Activated CD8-positive, alpha-beta memory T cell treated with anti-CD3 and anti-CD28 coated beads, Interleukin-2, amount 10 ng/mL, durations not matched to agents 7 days and 5 days (primary cell): ENCODE data around the gene NDUFA8. TPM values are rescaled to one million over a fixed set of nuclear protein-coding genes. Genes with fewer than 3 reads are reported as not detected.
A peak's percentile ranks its signal among the peaks of the same experiment; 100 is the strongest.

ENCODE experiments used
- ATAC-seq: fragments of 150-1000 bp; cut with Tn5 transposase; one replicate; pipeline ENCODE4 v1.10.0; 2021; ENCODE audit warnings: moderate library complexity
- CTCF ChIA-PET: fragments of 350-600 bp; sonication (Branson Sonifier 250); formaldehyde crosslinking; loops from one replicate; lab custom pipeline; 2021; ENCODE audit warnings: antibody characterized with exemption; lab: Charles Lee
- DNase-seq: peaks from one replicate; pipeline ENCODE4 v3.0.0-alpha.2; 2020
- H3K27ac Mint-ChIP-seq: one replicate; pipeline ENCODE4 v1.8.0; 2021; ENCODE audit warnings: mild to moderate bottlenecking, mixed read lengths
- H3K27me3 Mint-ChIP-seq: one replicate; pipeline ENCODE4 v1.8.0; 2021; ENCODE audit warnings: mixed read lengths
- H3K36me3 Mint-ChIP-seq: one replicate; pipeline ENCODE4 v1.8.0; 2021; ENCODE audit warnings: mild to moderate bottlenecking, mixed read lengths
- H3K4me1 Mint-ChIP-seq: one replicate; pipeline ENCODE4 v1.8.0; 2021; ENCODE audit warnings: mixed read lengths
- H3K4me3 Mint-ChIP-seq: one replicate; pipeline ENCODE4 v1.8.0; 2021; ENCODE audit warnings: mild to moderate bottlenecking, moderate library complexity, mixed read lengths
- H3K9me3 Mint-ChIP-seq: one replicate; pipeline ENCODE4 v1.8.0; 2022; ENCODE audit warnings: low read depth, mixed read lengths
- total RNA-seq, 2 experiments: library from RNA; stranded (reverse); gene quantifications; one replicate each; pipeline ENCODE4 v1.2.3, GENCODE V29; 2021

Gene NDUFA8
- total RNA-seq, 2 experiments from 2014 or later, result 36.4 to 49.1 TPM

DNA sequence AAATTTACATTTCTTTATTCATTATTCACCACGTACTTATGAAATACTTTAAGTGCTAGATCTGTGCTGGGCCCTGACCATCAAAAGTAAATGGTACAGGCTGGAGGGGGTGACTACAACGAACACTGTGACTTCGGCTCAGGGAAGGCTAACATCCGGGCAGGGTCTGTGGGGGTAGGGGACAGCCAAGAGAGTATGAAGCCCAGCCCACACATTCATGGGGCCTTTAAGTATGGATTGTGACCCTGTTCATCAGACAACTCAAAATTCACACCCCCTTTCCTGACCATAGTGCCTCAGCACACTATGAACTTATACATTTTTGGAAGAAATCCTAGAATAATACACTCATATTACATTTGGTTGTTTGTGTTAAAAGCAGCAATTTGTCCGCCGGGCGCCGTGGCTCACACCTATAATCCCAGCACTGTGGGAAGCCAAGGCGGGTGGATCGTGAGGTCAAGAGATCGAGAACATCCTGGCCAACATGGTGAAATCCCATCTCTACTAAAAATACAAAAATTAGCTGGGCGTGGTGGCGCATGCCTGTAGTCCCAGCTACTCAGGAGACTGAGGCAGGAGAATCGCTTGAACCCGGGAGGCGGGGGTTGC lies 33.4 kb upstream of the NDUFA8 start:
- DNase-seq, result no peak
- Mint-ChIP-seq H3K9me3 (no peaks in the 10 kb centered on the region), H3K36me3 (no peaks in the 10 kb centered on the region), H3K27ac (no peak overlapping the region), H3K4me1 (no peaks in the 10 kb centered on the region), H3K27me3 (peaks cover 16% of the 10 kb centered on the region), H3K4me3 (no peak overlapping the region)
- no peak for ATAC-seq
- CTCF ChIA-PET, result interaction anchor here (0.6 kb wide), 1 partner anchor 158 kb away, joined by 4 read pairs; no protein-coding TSS in a partner anchor

DNA sequence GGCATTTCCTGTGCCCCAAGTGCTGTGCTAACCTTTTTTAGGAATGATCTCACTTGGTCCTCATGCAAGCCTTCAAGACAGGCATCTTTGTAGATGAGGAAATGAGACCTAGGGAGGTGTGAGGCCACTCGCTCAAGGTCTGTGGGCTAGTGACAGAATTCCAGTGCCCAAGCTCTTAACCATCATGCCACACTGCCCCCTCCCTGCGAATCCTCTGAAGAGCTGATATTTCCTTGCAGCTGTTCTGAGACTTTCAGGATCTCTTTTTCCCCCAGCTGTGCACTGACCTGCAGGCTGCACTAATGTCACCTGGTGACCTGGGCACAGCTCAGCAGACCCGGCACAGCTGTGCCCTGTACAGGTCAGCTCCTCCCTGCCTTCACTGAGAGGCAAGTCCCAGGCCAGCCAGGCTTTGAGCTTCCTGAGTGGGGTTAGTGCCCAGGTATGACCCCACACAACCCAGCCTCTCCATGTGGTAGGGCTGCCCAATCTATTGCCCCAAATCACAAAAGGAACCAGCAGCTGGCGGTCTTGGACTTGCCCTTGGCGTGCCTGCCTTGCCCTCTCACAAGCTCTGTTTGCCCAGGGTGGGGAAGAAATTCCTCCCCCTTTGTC lies 32.8 kb upstream of the NDUFA8 start:
- CTCF ChIA-PET, result interaction anchor here (0.6 kb wide), 1 partner anchor 159 kb away, joined by 4 read pairs; no protein-coding TSS in a partner anchor
- H3K4me3 Mint-ChIP-seq, result no peak overlapping the region

DNA sequence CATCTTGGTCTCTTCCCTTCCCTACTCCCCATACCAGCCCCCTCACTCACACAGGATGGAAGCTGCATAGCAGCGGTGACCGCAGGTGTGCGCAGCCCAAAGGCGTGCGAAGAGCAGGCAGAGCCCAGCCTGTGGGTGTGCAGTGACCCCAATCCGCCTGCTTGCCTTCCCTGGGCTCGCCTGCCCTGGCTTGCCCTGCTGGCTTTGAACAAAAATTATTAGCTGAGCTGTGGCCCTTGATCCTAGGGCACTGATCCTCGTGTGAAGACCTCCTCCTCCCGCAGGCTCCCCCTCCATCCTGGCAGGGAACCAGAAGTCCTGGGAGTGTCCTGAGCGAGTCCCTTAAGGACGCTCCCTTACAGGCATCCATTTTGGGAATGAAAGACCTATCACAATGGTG lies 32.0 kb upstream of the NDUFA8 start:
- no peaks in the 10 kb centered on the region for H3K9me3 Mint-ChIP-seq
- no peaks in the 10 kb centered on the region for H3K4me1 Mint-ChIP-seq
- H3K36me3 Mint-ChIP-seq, result no peaks in the 10 kb centered on the region
- peaks cover 7% of the 10 kb centered on the region for H3K27me3 Mint-ChIP-seq
- DNase-seq (no peak), ATAC-seq (no peak)
- H3K27ac Mint-ChIP-seq, result no peak overlapping the region
- CTCF ChIA-PET, result no interaction called here
- no peak overlapping the region for H3K4me3 Mint-ChIP-seq

More for the DNA sequence above, 32.8 kb upstream of the NDUFA8 start:
- ATAC-seq (no peak), DNase-seq (no peak)
- peaks cover 15% of the 10 kb centered on the region for H3K27me3 Mint-ChIP-seq
- no peak overlapping the region for H3K27ac Mint-ChIP-seq
- no peaks in the 10 kb centered on the region for H3K9me3 Mint-ChIP-seq
- no peaks in the 10 kb centered on the region for H3K36me3 Mint-ChIP-seq
- H3K4me1 Mint-ChIP-seq, result no peaks in the 10 kb centered on the region

DNA sequence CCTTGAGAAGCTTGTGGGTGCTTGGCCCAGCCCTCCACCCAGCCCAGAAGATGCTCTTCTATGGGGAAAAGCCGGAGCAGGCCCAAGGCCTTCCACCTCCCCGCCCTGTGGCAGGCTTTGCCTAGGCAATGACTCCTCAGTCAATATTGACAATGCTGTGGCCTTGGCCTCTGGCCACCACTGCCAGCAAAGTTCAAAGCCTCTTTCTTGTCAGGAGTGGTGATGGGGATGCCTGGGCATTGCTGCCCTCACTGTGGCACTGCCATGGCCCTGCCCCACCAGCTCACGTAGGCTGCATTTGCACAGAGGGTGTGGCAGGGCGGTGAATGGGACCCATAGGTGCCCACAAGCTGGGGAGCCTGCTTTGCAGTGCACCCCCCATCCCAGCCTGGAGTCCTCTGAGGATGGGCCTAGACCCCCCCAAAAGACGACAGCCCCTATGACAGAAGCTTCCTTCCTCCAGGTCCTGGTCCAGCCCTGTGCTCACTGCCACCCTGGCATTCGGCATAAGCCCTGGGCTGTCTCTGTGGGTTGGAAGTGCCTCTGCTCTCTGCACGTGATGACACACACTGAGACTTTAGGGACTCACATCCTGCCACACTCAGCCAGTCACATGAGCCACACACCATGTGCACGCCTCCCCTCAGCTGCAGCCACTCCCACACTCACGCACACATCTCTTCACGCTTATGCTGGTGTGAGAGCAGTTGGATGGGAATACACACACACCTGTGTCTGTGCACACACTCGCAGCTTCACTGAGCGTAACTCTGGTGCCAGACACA lies 31.2 kb upstream of the NDUFA8 start:
- H3K27me3 Mint-ChIP-seq, result peaks cover 7% of the 10 kb centered on the region
- H3K9me3 Mint-ChIP-seq, result no peaks in the 10 kb centered on the region
- H3K36me3 Mint-ChIP-seq, result no peaks in the 10 kb centered on the region
- H3K27ac Mint-ChIP-seq, result no peak overlapping the region
- CTCF ChIA-PET, result no interaction called here
- H3K4me1 Mint-ChIP-seq, result no peaks in the 10 kb centered on the region
- ATAC-seq (peak; percentile 27), DNase-seq (peak; percentile 43)
- no peak overlapping the region for H3K4me3 Mint-ChIP-seq

DNA sequence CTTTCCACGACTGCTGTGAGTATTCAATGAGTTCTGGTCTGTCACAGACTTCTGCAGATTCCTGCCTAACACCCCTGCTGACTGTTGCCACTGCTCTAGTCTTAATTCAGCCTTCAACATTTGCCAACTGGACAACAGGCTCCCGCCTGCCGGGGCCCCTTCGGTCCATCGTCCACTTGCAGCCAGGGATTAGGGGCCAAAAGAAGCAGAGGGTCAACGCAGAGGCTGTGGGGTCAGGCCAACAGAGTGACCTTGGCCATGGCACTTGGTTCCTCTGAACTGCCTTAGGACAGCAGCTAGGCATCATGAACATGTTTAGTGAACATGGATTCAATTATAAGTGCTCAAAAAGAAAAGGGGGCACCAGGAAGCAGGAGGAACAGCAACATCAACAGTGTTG lies 28.8 kb upstream of the NDUFA8 start:
- Mint-ChIP-seq H3K27me3 (peaks cover 5% of the 10 kb centered on the region), H3K27ac (no peak overlapping the region), H3K36me3 (no peaks in the 10 kb centered on the region), H3K4me1 (no peaks in the 10 kb centered on the region), H3K4me3 (no peak overlapping the region), H3K9me3 (no peaks in the 10 kb centered on the region)
- CTCF ChIA-PET, result no interaction called here
- ATAC-seq (no peak), DNase-seq (no peak)

DNA sequence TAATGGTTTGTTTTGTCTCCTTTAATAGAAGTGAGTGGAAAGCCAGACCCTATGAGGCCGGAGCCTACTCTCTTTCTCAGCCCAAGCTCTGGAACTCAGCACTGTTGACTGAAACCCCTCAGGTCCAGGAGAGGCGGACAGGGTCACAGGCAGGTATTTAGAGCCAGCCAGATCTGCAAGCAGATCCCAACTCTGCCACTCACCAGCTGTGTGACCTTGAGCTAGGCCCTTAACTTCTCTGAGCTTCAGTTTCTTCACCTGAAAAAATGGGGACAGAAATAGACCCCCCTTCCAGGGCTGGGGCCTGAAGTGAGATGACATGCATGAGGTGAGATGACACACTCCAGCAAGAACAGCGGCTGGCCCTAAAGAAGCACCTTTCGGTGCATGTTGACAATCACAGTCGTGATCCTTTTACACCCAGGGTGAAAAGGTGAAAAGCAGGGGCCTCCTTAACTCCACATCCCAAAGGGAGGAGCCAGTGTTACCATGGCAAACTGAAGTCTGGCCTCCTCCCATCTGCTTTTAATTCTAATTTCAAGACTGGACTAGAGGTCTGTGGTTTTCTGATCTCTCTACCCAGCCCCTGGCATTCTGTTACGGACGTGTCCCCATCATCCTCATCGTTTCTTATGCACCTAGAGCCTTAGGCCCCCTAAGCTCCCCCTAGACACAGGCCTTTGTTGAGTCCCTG lies 27.3 kb upstream of the NDUFA8 start:
- H3K4me3 Mint-ChIP-seq, result no peak overlapping the region
- peaks cover 11% of the 10 kb centered on the region for H3K27me3 Mint-ChIP-seq
- CTCF ChIA-PET, result no interaction called here
- ATAC-seq (no peak), DNase-seq (no peak)
- no peak overlapping the region for H3K27ac Mint-ChIP-seq
- H3K4me1 Mint-ChIP-seq, result no peaks in the 10 kb centered on the region
- no peaks in the 10 kb centered on the region for H3K9me3 Mint-ChIP-seq
- no peaks in the 10 kb centered on the region for H3K36me3 Mint-ChIP-seq

DNA sequence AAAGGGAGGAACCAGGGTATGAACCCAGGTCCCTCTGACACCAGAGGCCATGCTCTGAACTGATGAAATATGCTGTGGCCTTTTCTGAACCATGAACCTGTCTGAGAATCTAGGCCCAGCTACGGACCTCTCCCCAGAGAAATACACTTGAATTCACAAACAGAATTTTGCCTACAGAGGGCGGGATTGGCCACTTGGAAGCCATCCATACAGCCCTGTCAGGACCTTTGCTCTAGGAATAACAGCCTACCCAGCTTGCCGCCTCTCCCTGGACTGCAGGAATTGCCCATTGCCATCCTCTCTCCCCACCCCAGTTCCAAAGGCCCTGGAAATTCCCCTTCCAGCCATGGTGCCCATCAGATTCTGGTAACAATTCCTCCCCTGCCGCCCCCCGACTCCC lies 26.7 kb upstream of the NDUFA8 start:
- H3K9me3 Mint-ChIP-seq, result no peaks in the 10 kb centered on the region
- CTCF ChIA-PET, result no interaction called here
- no peak overlapping the region for H3K4me3 Mint-ChIP-seq
- ATAC-seq, result no peak
- no peak overlapping the region for H3K27ac Mint-ChIP-seq
- H3K36me3 Mint-ChIP-seq, result no peaks in the 10 kb centered on the region
- no peaks in the 10 kb centered on the region for H3K4me1 Mint-ChIP-seq
- H3K27me3 Mint-ChIP-seq, result peaks cover 11% of the 10 kb centered on the region
- no peak for DNase-seq

DNA sequence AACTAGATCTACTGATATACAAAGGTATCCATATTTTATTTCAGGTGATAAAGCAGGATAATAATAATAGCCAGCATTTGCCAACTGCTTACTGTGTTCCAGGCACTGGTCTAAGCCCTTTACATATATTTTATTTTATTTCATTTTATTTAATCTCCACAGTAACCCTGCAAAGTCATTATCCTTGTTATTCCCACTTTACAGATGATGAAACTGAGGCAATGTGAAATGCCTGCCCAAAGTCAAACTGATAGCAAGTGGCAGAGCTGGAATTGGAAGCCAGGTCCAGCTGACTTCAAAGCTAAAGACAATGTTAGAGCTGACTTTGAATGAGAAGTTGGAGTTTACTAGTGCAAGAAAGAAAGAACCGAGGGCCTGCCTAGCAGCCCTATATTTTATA lies 25.0 kb upstream of the NDUFA8 start:
- ATAC-seq (no peak), DNase-seq (no peak)
- CTCF ChIA-PET, result no interaction called here
- H3K4me3 Mint-ChIP-seq, result no peak overlapping the region
- H3K36me3 Mint-ChIP-seq, result no peaks in the 10 kb centered on the region
- no peaks in the 10 kb centered on the region for H3K4me1 Mint-ChIP-seq
- H3K9me3 Mint-ChIP-seq, result no peaks in the 10 kb centered on the region
- peaks cover 17% of the 10 kb centered on the region for H3K27me3 Mint-ChIP-seq
- H3K27ac Mint-ChIP-seq, result no peak overlapping the region

DNA sequence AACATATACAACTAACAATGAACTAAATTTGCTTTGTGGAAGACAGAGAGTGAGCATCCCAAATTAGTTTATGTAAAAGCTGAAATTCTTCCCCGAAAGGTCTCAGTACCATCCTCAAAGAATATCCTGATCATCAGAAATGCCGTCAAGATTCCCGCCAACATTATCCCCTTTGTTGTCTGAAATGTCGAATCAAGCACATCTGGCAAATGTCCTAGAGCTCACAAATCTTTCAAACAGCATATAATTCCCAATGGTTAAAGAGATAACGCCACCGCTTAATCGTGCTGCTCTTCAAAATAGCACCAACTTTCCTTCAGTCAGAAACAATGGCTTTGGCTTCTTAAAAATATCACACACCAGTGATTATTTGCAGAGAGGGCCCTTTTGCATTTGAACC lies 23.9 kb upstream of the NDUFA8 start:
- CTCF ChIA-PET, result no interaction called here
- DNase-seq (no peak), ATAC-seq (no peak)
- H3K27ac Mint-ChIP-seq, result no peak overlapping the region
- H3K9me3 Mint-ChIP-seq, result no peaks in the 10 kb centered on the region
- no peak overlapping the region for H3K4me3 Mint-ChIP-seq
- no peaks in the 10 kb centered on the region for H3K4me1 Mint-ChIP-seq
- H3K36me3 Mint-ChIP-seq, result no peaks in the 10 kb centered on the region
- peaks cover 19% of the 10 kb centered on the region for H3K27me3 Mint-ChIP-seq

DNA sequence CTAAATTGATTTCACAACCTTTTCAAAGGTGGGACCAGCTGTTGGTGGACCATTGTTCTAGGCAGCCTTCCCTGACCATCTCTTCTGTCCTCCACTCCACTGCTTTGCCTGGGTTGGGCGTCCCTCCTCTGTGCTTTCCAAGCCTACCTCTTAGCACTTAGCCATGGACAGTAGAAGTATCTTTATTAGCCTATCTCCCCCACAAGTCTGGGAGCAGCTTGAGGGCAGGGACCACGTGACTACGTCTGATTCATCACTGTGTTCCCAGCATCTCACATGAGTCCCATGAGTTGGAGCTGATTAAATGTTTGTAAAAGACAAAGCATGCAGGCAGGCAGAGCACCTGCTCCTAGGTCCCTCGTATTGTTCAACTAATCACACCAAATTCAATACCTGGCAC lies 21.1 kb upstream of the NDUFA8 start:
- no peaks in the 10 kb centered on the region for H3K9me3 Mint-ChIP-seq
- CTCF ChIA-PET, result interaction anchor here (0.7 kb wide), 1 partner anchor 9 kb away, joined by 3 read pairs; no protein-coding TSS in a partner anchor
- DNase-seq (no peak), ATAC-seq (no peak)
- no peaks in the 10 kb centered on the region for H3K4me1 Mint-ChIP-seq
- no peak overlapping the region for H3K4me3 Mint-ChIP-seq
- no peaks in the 10 kb centered on the region for H3K36me3 Mint-ChIP-seq
- peaks cover 21% of the 10 kb centered on the region for H3K27me3 Mint-ChIP-seq
- H3K27ac Mint-ChIP-seq, result no peak overlapping the region

DNA sequence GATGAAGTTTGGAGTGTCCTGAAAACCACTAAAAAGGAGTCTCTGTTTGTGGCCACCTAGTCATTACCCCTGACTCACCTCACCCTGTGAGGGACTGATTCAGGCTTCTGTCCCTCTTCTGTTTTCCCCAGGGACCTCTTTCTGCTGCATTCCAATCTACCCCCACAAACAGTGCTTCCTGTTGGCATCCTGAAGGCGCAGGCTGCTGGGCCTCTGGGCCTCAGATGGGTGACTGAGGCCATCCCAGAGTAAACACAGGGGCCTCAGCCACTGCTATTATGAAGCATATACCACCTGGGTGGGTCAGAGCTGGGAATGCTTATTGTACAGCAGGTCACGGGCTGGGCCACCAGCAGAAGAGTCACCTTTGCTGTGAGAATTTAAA lies 20.1 kb upstream of the NDUFA8 start:
- CTCF ChIA-PET, result no interaction called here
- ATAC-seq (no peak), DNase-seq (no peak)
- H3K36me3 Mint-ChIP-seq, result no peaks in the 10 kb centered on the region
- no peak overlapping the region for H3K4me3 Mint-ChIP-seq
- H3K27me3 Mint-ChIP-seq, result peaks cover 24% of the 10 kb centered on the region
- no peak overlapping the region for H3K27ac Mint-ChIP-seq
- H3K9me3 Mint-ChIP-seq, result no peaks in the 10 kb centered on the region
- H3K4me1 Mint-ChIP-seq, result no peaks in the 10 kb centered on the region

DNA sequence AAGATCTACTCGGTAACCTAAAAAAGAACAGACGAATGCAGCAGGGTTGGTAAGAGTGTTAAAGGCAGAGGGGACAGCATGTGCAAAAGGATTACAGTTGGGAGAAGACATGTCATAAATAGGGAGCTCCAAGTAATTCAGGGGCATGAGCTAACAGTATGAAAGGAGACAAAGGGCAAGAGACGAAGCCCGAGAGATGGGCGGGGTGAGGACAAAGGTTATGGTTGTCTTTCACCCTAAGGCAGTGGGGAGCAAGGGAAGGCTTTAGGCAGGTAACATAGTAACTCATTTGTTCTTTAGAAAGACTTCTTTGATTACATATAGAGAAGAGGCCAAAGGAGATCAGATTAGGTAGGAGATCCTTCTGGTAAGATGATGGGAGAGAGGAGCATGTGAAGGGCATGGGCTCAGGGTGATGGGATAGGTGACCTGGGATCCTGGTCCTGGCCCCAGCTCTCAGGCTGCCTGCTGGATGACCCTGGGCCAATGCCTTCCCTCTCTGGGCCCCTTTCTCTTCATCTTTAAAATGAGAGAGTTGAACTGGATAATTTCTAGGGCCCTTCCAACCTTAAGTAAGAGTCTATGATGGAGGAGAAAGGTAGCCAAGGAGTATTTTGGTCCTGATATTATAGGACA lies 19.6 kb upstream of the NDUFA8 start:
- CTCF ChIA-PET, result no interaction called here
- H3K4me1 Mint-ChIP-seq, result no peaks in the 10 kb centered on the region
- H3K27ac Mint-ChIP-seq, result no peak overlapping the region
- no peaks in the 10 kb centered on the region for H3K36me3 Mint-ChIP-seq
- no peaks in the 10 kb centered on the region for H3K9me3 Mint-ChIP-seq
- no peak for ATAC-seq
- no peak overlapping the region for H3K4me3 Mint-ChIP-seq
- H3K27me3 Mint-ChIP-seq, result peaks cover 29% of the 10 kb centered on the region
- DNase-seq, result no peak

DNA sequence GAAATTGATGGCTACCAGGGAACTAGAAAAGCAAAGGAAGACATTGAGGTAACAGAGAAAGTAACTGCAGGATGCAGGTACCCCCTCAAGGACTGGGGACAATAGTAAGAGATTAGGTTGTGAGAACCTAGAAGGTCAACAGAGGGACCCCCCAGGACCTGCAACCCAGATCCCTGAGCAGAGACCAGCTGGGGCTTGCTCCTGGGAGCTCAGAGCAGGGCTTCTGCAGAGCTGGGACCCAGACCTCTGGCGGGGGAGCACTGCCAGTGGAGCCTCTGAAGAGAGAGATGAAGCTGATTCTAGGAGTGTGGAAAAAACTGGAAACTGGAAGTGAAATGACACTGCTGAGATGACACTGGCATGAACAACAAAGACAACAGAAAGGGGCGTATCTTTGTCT lies 17.3 kb upstream of the NDUFA8 start:
- CTCF ChIA-PET, result no interaction called here
- H3K9me3 Mint-ChIP-seq, result no peaks in the 10 kb centered on the region
- H3K36me3 Mint-ChIP-seq, result no peaks in the 10 kb centered on the region
- no peak overlapping the region for H3K27ac Mint-ChIP-seq
- no peak overlapping the region for H3K4me3 Mint-ChIP-seq
- DNase-seq (no peak), ATAC-seq (no peak)
- peaks cover 36% of the 10 kb centered on the region for H3K27me3 Mint-ChIP-seq
- no peaks in the 10 kb centered on the region for H3K4me1 Mint-ChIP-seq
